GM19455 (cell line): ENCODE data around the gene SLC32A1.

Experiments used
- ATAC-seq: cut with Tn5 transposase; IDR thresholded peaks from one replicate; pipeline ENCODE4 v1.9.1; 2021; ENCODE audit not compliant: unreplicated experiment

SLC32A1 gene

DNA sequence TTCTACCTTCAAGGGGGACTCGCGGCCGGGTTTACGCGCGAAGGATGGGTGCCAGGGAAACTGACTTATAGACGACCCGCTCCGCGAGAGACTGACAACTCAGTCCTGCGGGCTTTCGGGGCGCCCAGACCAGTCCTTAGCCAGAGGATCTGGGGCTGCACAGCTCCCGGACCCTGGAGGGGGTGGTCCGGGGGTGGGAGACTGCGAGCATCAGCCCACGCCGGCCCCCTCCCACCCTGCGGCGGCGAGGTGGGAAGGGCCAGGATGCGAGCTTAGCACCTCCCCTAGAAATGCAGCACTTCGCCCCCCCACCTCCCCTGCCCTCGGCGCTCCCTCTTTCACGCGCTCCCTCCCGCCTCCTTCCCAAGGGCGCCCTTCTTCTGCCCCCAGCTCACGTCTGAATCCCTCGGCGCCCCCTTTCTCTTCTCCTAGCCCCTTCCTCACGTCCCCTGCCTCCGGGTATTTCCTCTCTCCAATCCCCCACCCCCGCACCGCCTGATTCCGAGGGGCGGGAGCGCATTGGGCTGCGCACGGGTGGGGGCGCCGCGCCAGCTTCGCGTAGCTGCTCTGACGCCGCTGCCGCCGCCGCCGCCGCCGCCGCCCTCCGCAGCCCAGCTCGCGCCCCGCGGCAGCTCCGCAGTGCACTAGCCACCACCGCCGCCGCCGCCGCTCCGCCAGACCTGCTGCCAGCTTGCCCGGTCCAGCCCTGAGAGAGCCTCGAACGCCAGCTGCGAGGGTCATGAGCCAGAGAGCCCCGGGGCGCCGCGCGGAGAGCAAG, at the start of gene SLC32A1:
Gene SLC32A1, plus strand, starts transcription at position 639 of the 778 bp plus-strand sequence. CDS start 239 bp downstream, outside the sequence.
- no peak for ATAC-seq

- ATAC-seq: no peak
These were observed 49.5 kb upstream of the SLC32A1 start for GRCh38 chr20:38674765-38675133.

DNA sequence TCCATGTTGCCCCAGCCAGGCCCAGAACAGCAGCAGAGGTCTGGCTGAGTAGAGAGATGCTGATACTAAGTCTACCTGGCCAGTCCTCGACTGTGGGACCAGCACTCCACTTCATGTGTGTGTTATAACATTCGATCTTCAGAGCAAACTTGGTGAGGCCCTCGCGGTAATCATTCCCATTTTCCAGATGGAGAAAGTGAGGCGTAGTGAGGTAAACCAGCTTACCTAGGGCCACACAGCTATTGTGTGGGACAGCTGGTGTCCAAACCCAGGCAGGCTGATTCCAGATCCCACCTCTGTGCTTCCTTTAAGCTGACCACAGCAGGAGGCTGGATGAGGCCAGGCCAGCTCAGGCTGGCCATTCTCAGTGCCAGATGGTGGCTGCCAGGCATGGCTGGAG, 47.7 kb upstream of the SLC32A1 start:
- no peak for ATAC-seq

GRCh38 chr20:38680500-38681306, 43.6 kb upstream of the SLC32A1 start:
- no peak for ATAC-seq

DNA sequence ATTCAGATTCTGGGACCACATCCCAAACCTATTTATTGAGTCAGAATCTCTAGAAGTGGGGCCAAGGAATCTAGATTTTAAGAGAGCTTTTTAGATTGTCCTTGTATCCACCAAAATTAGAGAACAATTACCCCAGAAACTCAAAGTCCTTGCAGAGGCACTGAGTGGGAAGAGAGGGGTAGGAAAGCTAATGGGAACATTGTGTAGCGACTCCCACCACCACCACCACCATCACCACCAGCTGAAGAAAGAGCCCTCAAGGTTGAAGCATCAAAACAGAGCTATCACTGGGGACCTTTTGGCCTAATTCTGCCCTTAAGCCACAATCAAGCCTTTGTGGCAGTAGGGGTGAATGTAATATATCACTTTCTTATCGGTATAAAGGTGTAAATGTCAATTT, 39.0 kb upstream of the SLC32A1 start:
- ATAC-seq: no peak

DNA sequence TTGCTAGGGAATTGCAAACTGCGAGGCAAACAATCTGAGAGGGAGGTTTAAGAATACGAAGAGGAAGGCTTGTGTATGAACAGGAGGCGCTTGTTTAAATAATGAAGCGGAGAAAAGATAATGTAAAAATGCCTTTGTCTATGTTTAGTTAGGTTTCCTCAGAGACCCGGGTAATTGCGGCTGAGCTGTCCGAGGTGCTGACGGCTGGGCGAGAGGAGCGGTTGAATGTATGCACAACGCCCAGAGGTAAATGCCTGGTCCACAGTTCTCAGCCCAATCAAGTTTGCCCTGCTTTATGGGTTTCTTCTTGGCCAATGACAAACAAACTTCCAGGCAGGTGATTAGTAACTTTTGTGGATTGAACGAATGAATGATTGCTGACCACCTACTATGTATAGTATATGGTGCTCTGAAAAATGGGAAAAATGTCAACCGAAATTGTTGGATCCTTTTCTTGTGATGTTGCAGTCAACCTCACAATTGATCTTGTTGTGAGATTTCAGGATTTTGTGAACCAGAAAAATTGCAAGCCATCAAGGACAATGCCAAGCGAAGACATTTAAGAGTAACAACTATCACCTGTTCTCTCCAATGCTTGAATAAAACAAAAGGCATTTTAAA, 38.3 kb upstream of the SLC32A1 start:
- no peak for ATAC-seq

GRCh38 chr20:38692436-38693411, 31.6 kb upstream of the SLC32A1 start:
- no peak for ATAC-seq

- no peak for ATAC-seq
These were observed 27.0 kb upstream of the SLC32A1 start for GRCh38 chr20:38697306-38697705.

- no peak for ATAC-seq
These were observed 25.7 kb upstream of the SLC32A1 start for GRCh38 chr20:38698541-38698940.

DNA sequence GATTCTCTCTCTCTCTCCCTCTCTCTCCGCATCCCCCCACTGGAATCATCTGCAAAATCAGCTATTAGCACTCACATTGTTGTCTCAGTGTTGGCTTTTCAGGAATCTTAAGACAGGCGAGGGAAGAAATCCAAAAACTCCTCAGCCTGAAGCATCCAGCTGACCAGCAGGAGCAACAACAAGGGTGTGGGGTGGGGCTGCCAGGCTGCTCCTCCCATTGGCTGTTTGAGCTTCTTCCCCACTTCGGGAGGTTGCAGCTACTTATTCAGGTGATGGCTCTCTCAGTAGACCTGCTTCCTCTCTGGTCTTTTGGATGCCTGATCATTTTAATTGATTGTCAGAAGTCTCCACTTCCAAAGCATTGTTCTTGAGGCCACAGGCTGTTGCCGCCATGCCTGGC, 24.1 kb upstream of the SLC32A1 start:
- ATAC-seq: no peak

GRCh38 chr20:38700926-38701325, 23.4 kb upstream of the SLC32A1 start:
- no peak for ATAC-seq

GRCh38 chr20:38703526-38703925, 20.8 kb upstream of the SLC32A1 start:
- no peak for ATAC-seq

- no peak for ATAC-seq
These were observed 20.1 kb upstream of the SLC32A1 start for GRCh38 chr20:38704136-38704535.

- ATAC-seq: no peak
These were observed 17.8 kb upstream of the SLC32A1 start for GRCh38 chr20:38706509-38706908.

DNA sequence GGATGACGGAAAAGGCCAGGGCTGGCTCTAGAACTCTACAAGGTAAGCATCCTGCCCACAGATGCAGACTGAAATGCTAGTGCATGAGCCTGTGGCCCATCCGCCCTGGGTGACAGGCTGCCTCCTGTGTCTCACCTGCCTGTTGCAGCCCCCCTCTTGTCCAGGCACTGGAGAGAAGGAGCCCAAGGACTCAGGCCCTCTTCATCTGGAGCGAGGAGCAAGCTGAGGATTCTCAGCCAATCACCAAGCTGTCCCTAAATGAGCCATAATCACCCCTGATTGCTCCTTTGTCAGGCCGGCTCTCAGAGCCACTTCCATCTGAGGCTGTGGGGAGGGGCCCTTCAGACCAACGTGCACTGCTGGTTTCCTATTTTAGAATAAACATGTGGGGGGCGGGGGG, 10.0 kb upstream of the SLC32A1 start:
- ATAC-seq: no peak

- ATAC-seq: no peak
These were observed 8.6 kb upstream of the SLC32A1 start for GRCh38 chr20:38715646-38716045.

DNA sequence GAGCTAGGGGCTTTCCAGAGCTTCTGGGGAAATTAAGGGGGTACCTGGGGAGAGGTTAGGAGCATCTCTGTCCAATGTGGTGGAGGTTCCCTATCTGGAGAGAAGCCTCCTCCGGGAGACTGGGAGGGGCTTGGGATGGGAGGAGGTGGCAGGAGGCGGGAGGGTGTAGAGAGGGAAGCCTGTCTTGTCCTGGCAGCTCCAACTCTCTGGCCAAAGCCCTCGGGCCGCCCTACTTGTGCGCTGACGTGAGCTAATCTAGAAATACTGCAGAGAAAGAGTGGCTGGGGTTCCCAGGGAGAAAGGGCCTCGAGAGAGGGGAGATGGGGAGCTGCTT, 1.6 kb upstream of the SLC32A1 start:
- ATAC-seq: no peak

GRCh38 chr20:38723017-38723847, 1.1 kb upstream of the SLC32A1 start:
- no peak for ATAC-seq

DNA sequence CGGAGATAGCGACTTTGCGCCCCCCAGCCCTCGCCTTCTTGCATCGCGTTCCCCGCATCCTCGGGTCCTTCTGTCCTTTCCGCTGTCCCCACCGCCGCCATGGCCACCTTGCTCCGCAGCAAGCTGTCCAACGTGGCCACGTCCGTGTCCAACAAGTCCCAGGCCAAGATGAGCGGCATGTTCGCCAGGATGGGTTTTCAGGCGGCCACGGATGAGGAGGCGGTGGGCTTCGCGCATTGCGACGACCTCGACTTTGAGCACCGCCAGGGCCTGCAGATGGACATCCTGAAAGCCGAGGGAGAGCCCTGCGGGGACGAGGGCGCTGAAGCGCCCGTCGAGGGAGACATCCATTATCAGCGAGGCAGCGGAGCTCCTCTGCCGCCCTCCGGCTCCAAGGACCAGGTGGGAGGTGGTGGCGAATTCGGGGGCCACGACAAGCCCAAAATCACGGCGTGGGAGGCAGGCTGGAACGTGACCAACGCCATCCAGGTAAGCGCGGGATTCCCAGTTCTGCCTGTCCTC, 401 bp downstream of the SLC32A1 start:
- ATAC-seq: no peak
